ENCODE results near the gene MRPL24.

MRPL24 gene

DNA sequence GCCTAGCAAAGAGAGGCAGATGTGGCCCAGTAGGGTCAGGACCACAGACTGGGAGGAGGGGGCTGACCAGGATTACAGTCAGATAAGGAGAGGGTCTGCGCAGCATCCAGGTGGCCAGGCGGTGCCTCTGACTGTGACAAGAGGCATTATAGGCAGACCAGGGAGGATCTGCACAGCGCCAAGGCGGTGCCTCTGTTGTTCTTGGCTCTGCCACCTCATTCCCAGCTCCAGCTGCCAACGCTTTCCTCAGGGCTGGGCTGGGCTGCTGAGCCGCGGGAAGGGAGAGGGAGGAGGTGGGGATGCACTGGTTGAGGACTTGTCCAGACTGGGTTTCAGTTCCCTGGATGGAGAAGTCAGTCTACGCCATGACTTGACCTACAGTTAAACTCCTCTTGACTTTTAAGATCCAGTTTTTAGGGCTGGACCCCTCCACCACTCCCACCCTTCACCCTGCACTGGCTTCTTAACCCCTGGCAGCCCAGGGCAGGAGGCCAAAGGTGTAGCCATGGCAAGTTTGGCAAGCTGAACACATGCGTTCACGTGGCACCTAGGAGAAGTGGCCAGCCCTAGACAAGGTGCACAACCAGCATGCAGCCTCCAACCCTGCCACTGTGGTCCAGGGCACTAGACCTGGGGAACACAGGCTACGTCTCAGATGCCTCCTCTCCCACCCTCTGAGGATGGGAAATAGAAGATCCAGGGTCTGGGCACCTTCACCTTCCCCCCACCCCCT, 31.0 kb downstream of the MRPL24 start:
- no peaks in the 10 kb centered on the region for H3K79me2 ChIP-seq (ENCODE audit: low read length)
- H4K20me1 ChIP-seq (ENCODE audit: insufficient read depth, low read length), result no peaks in the 10 kb centered on the region
- no peak overlapping the region for H3K27ac ChIP-seq (ENCODE audit: low read length)
- no peaks in the 10 kb centered on the region for H3K9me2 ChIP-seq (replicated peaks; ENCODE audit: insufficient read depth, low read length)
- no peaks in the 10 kb centered on the region for H3K36me3 ChIP-seq (replicated peaks; ENCODE audit: insufficient read depth, low read length)
- no peak for TF ChIP-seq EZH2 (optimal IDR thresholded peaks at IDR 0.05; ENCODE audit: low read depth, low read length)
- TF ChIP-seq, protein P1, sequence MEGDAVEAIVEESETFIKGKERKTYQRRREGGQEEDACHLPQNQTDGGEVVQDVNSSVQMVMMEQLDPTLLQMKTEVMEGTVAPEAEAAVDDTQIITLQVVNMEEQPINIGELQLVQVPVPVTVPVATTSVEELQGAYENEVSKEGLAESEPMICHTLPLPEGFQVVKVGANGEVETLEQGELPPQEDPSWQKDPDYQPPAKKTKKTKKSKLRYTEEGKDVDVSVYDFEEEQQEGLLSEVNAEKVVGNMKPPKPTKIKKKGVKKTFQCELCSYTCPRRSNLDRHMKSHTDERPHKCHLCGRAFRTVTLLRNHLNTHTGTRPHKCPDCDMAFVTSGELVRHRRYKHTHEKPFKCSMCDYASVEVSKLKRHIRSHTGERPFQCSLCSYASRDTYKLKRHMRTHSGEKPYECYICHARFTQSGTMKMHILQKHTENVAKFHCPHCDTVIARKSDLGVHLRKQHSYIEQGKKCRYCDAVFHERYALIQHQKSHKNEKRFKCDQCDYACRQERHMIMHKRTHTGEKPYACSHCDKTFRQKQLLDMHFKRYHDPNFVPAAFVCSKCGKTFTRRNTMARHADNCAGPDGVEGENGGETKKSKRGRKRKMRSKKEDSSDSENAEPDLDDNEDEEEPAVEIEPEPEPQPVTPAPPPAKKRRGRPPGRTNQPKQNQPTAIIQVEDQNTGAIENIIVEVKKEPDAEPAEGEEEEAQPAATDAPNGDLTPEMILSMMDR (IDR thresholded peaks at IDR 0.05; ENCODE audit: low read length), result no peak
- no peak for TF ChIP-seq EZH2phosphoT487 (IDR thresholded peaks at IDR 0.05; ENCODE audit: low read length)
- no peaks in the 10 kb centered on the region for H3K9me3 ChIP-seq (replicated peaks; ENCODE audit: insufficient read depth, low read length)
- no peak overlapping the region for H3K4me3 ChIP-seq (ENCODE audit: low read length)
- H3F3A ChIP-seq (ENCODE audit: insufficient read depth, low read length), result no peaks in the 10 kb centered on the region; the same call in 1 of the 2 replicates
- H3K27me3 ChIP-seq (replicated peaks; ENCODE audit: insufficient read depth, low read length), result peaks cover 33% of the 10 kb centered on the region
- no peak overlapping the region for H3K9ac ChIP-seq (ENCODE audit: low read length)
- DNase-seq, result no peak
- H2AFZ ChIP-seq (ENCODE audit: low read length), result no peak overlapping the region
- peaks cover 16% of the 10 kb centered on the region for H3K4me1 ChIP-seq (ENCODE audit: low read length)
- no peak overlapping the region for H3K4me2 ChIP-seq (ENCODE audit: low read depth, low read length)

DNA sequence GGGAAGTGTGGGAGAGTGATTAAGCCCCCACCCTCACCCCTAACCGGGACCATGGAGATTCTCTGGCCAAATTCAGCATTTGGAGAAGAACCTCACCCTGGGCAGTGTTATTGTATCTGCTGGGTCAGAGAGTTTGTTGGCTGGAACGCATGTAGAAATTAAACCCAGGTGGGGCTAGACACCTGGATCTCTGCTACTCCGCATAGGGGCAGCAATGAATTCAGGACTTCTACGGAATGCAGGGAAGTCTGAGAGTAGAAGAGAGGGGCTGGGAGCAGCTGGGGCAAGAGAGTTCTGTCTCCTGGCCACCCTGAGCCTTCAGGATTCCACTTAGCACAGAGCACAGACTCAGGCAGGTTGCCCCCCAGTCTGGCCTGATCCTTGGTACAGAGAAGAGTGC, 31.9 kb downstream of the MRPL24 start:
- Histone ChIP-seq H3K9me3 (replicated peaks; ENCODE audit: insufficient read depth, low read length) (no peaks in the 10 kb centered on the region), H3F3A (ENCODE audit: insufficient read depth, low read length) (no peaks in the 10 kb centered on the region; the same call in 1 of the 2 replicates), H3K79me2 (ENCODE audit: low read length) (no peaks in the 10 kb centered on the region), H3K9ac (ENCODE audit: low read length) (no peak overlapping the region), H3K4me3 (ENCODE audit: low read length) (no peak overlapping the region), H3K4me2 (ENCODE audit: low read depth, low read length) (no peak overlapping the region), H3K36me3 (replicated peaks; ENCODE audit: insufficient read depth, low read length) (no peaks in the 10 kb centered on the region), H3K9me2 (replicated peaks; ENCODE audit: insufficient read depth, low read length) (no peaks in the 10 kb centered on the region), H3K27me3 (replicated peaks; ENCODE audit: insufficient read depth, low read length) (peaks cover 42% of the 10 kb centered on the region), H3K27ac (ENCODE audit: low read length) (no peak overlapping the region), H3K4me1 (ENCODE audit: low read length) (peaks cover 16% of the 10 kb centered on the region), H4K20me1 (ENCODE audit: insufficient read depth, low read length) (no peaks in the 10 kb centered on the region), H2AFZ (ENCODE audit: low read length) (no peak overlapping the region)
- TF ChIP-seq EZH2phosphoT487 (IDR thresholded peaks at IDR 0.05; ENCODE audit: low read length), result no peak
- TF ChIP-seq, protein P1 (IDR thresholded peaks at IDR 0.05; ENCODE audit: low read length), result no peak
- no peak for TF ChIP-seq EZH2 (optimal IDR thresholded peaks at IDR 0.05; ENCODE audit: low read depth, low read length)
- DNase-seq, result no peak

DNA sequence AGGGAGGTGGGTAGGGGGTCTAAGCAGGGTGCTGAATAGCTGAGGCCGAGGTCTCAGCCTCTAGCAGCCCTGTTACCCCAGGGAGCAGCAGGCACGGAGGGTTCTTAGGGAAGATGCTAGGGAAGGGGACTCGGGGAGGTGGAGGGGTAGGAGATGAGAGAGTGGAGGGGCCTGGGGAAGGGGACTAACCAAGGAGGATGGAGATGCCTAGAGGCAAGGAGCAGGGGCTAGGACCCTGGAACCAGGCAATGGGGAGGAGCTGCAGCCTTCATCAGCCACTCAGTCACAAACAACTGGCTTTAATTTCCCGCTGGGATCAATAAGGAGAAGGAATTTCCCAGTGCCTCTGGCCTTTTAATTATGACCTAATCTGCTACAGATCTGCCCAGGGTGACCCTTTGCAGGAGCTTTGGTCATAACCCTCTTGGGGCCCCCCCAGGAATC, 32.6 kb downstream of the MRPL24 start:
- no peaks in the 10 kb centered on the region for H3K9me2 ChIP-seq (replicated peaks; ENCODE audit: insufficient read depth, low read length)
- H2AFZ ChIP-seq (ENCODE audit: low read length), result no peak overlapping the region
- peaks cover 16% of the 10 kb centered on the region for H3K4me1 ChIP-seq (ENCODE audit: low read length)
- H3F3A ChIP-seq (ENCODE audit: insufficient read depth, low read length), result no peaks in the 10 kb centered on the region; the same call in 1 of the 2 replicates
- H3K79me2 ChIP-seq (ENCODE audit: low read length), result no peaks in the 10 kb centered on the region
- no peak overlapping the region for H3K9ac ChIP-seq (ENCODE audit: low read length)
- H3K4me3 ChIP-seq (ENCODE audit: low read length), result no peak overlapping the region
- no peak for TF ChIP-seq EZH2 (optimal IDR thresholded peaks at IDR 0.05; ENCODE audit: low read depth, low read length)
- TF ChIP-seq, protein P1 (IDR thresholded peaks at IDR 0.05; ENCODE audit: low read length), result no peak
- TF ChIP-seq EZH2phosphoT487 (IDR thresholded peaks at IDR 0.05; ENCODE audit: low read length), result no peak
- no peak overlapping the region for H3K4me2 ChIP-seq (ENCODE audit: low read depth, low read length)
- H3K36me3 ChIP-seq (replicated peaks; ENCODE audit: insufficient read depth, low read length), result no peaks in the 10 kb centered on the region
- no peaks in the 10 kb centered on the region for H3K9me3 ChIP-seq (replicated peaks; ENCODE audit: insufficient read depth, low read length)
- peaks cover 50% of the 10 kb centered on the region for H3K27me3 ChIP-seq (replicated peaks; ENCODE audit: insufficient read depth, low read length)
- DNase-seq, result no peak
- H4K20me1 ChIP-seq (ENCODE audit: insufficient read depth, low read length), result no peaks in the 10 kb centered on the region
- no peak overlapping the region for H3K27ac ChIP-seq (ENCODE audit: low read length)

Measured in MM.1S (cell line).